Cardiac muscle cell (in vitro differentiated cells and primary cell): ENCODE data around the gene TRIM14. TPM values are rescaled to one million over a fixed set of nuclear protein-coding genes. Genes with fewer than 3 reads are reported as not detected.

Experiments used
- DNase-seq, 2 donors: peaks; one replicate each; pipeline versions ENCODE4 v3.0.0 to v3.0.0-alpha.2; 2010 to 2017; ENCODE audit warnings: low read depth in 1 of 2, low spot score in 1 of 2
- H3K27ac ChIP-seq: fragments of 200-600 bp; sonication (generic); 2 replicates; pipeline ENCODE4 v1.5.1; 2016
- H3K27me3 ChIP-seq: fragments of 200-600 bp; sonication (generic); 2 replicates; pipeline ENCODE4 v1.6.0; 2016; ENCODE audit warnings: control low read depth
- H3K36me3 ChIP-seq: fragments of 200-600 bp; sonication (generic); 2 replicates; pipeline ENCODE4 v1.5.1; 2016; ENCODE audit warnings: control low read depth
- H3K4me1 ChIP-seq: fragments of 200-600 bp; sonication (generic); 2 replicates; pipeline ENCODE4 v1.8.1; 2017; ENCODE audit warnings: low read depth, mild to moderate bottlenecking, mixed run types
- H3K4me3 ChIP-seq: fragments of 200-600 bp; sonication (generic); 2 replicates; pipeline ENCODE4 v1.5.1; 2016; ENCODE audit warnings: mild to moderate bottlenecking
- H3K9me3 ChIP-seq: fragments of 200-600 bp; sonication (generic); 2 replicates; pipeline ENCODE4 v1.5.1; 2017; ENCODE audit warnings: low read depth, mild to moderate bottlenecking, control low read depth
- polyA plus RNA-seq: library from polyadenylated mRNA; unstranded; fragments of >200 nt; fragmentation: Nextera tagmentation; extraction: Ambion mirVana; gene quantifications from 2 replicates; pipeline ENCODE4 v1.2.1, GENCODE V29; 2016
- total RNA-seq: library from RNA; depleted of rRNA; stranded (reverse); fragments of >200 nt; gene quantifications from 2 replicates; pipeline ENCODE4 v1.2.3, GENCODE V29; 2016
- TF ChIP-seq, protein P1 (sequence below): IDR thresholded peaks from 2 replicates; pipeline ENCODE4 v1.5.1; 2012; ENCODE audit warnings: low read depth, mild to moderate bottlenecking, low read length

The TRIM14 gene
- total and polyA plus RNA-seq, 2 experiments from 2014 or later = 0.57 to 1.5 TPM

DNA sequence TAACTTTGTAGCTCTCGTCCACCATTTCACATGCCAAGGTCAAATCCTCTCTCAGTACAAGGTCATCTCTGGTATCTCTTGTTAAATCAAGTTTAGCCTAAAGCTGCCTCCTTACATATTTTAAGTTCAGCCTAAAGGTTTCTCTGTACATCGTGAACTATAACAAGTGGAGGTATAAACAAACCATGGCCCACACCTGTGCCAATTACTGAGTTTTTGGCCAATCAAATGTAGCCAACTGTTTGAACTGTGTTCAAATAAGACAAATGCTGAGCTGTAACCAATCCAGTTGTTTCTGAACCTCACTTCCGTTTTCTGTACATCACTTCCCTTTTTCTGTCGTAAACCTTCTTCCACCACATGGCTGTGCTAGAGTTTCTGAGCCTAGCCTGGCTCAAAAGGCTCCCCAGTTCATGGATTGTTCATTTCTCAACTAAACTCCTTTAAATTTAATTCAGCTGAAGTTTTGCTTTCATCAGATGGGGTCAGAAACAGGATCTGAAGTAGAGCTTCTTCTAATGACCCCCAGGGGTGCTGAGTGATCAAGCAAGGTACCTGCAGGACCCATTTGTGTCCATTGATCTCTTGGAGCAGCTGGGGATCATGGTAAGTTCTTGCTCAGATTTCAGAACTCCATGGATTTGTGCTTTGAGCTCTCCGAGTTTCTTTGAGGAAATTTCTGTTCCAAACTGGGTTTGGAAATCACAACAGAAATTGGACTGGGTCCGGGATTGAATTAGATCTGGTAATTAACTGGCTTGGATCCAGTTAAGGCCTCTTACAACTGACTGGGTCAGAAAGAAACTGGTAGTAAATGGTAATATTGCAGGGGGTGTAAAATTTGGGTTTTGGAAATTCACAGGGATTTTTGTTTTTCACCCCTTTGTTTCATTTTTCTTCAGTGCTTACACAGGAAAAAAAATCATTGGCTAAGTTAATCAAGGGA is 73.5 kb downstream of the TRIM14 start:
- TF ChIP-seq, protein P1, sequence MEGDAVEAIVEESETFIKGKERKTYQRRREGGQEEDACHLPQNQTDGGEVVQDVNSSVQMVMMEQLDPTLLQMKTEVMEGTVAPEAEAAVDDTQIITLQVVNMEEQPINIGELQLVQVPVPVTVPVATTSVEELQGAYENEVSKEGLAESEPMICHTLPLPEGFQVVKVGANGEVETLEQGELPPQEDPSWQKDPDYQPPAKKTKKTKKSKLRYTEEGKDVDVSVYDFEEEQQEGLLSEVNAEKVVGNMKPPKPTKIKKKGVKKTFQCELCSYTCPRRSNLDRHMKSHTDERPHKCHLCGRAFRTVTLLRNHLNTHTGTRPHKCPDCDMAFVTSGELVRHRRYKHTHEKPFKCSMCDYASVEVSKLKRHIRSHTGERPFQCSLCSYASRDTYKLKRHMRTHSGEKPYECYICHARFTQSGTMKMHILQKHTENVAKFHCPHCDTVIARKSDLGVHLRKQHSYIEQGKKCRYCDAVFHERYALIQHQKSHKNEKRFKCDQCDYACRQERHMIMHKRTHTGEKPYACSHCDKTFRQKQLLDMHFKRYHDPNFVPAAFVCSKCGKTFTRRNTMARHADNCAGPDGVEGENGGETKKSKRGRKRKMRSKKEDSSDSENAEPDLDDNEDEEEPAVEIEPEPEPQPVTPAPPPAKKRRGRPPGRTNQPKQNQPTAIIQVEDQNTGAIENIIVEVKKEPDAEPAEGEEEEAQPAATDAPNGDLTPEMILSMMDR = no peak
- Histone ChIP-seq H3K27me3 (no peaks in the 10 kb centered on the region), H3K4me3 (no peak overlapping the region), H3K9me3 (no peaks in the 10 kb centered on the region), H3K4me1 (no peaks in the 10 kb centered on the region), H3K27ac (no peak overlapping the region), H3K36me3 (no peaks in the 10 kb centered on the region)
- DNase-seq = no peak

DNA sequence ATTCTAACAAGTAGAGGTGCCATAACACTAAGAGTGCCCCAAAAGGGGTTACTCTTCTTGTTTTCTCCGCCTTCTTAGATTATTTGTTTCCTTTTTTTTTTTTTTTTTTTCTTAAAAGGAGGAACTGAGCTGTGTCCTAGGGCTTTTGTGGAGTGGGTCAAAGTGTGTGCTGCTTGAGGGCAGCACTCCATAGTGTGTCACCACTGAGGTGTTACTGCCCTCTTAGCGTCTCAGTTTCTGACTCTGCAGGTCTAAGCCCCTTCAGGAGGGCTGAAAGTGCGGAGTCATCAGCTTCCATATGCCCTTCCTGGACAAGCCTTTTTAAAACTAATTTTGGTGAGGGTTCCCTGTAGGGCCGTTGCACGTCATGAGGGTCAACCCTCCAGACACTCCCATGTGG is 75.1 kb downstream of the TRIM14 start:
- DNase-seq = no peak

DNA sequence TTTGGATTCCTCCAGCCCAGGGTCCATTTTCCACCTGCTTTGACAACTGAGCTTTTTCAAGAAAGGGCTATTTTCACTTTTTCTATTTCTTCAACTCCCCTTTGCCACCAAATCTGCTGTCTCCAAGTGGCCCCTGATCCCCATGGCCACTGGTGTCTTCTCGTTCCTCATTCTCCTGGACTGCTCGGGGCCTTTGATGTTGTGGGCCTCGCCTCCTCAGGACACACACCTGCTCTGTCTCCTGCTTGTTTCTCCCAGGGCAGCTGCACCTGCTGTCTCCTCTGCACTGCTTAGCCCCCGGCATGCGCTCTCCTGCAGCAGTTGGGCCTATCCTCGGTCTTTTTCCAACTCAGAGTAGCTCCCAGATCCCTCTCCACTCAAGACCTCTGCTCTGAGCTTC is 78.8 kb downstream of the TRIM14 start:
- DNase-seq = no peak
- Histone ChIP-seq H3K36me3 (no peaks in the 10 kb centered on the region), H3K4me3 (no peak overlapping the region), H3K27me3 (no peaks in the 10 kb centered on the region), H3K27ac (no peak overlapping the region), H3K4me1 (peaks cover 3% of the 10 kb centered on the region), H3K9me3 (no peaks in the 10 kb centered on the region)
- TF ChIP-seq, protein P1 = no peak

More for the DNA sequence above, 75.1 kb downstream of the TRIM14 start:
- H3K4me1 ChIP-seq = no peaks in the 10 kb centered on the region
- no peaks in the 10 kb centered on the region for H3K27me3 ChIP-seq
- H3K27ac ChIP-seq = no peak overlapping the region
- H3K9me3 ChIP-seq = no peaks in the 10 kb centered on the region
- no peaks in the 10 kb centered on the region for H3K36me3 ChIP-seq
- TF ChIP-seq, protein P1 = no peak
- no peak overlapping the region for H3K4me3 ChIP-seq

DNA sequence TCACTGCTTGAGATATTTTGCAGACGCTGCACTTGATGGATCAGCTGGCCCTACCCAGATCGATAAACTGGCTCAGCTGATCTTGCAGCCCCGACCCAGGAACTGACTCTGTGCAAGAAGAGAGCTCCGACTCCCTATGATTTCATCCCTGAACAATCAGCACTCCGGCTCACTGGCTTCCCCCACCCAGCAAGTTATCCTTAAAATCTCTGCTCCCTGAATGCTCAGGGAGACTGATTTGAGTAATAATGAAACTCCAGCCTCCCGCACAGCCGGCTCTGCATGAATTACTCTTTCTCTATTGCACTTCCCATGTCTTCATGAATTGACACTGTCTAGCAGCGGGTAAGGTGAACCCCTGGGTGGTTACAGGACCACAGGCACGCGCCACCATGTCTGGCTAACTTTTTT is 79.4 kb downstream of the TRIM14 start:
- Histone ChIP-seq H3K27ac (no peak overlapping the region), H3K4me3 (no peak overlapping the region), H3K36me3 (no peaks in the 10 kb centered on the region), H3K9me3 (no peaks in the 10 kb centered on the region), H3K27me3 (no peaks in the 10 kb centered on the region), H3K4me1 (peaks cover 3% of the 10 kb centered on the region)
- no peak for DNase-seq
- TF ChIP-seq, protein P1 = no peak

DNA sequence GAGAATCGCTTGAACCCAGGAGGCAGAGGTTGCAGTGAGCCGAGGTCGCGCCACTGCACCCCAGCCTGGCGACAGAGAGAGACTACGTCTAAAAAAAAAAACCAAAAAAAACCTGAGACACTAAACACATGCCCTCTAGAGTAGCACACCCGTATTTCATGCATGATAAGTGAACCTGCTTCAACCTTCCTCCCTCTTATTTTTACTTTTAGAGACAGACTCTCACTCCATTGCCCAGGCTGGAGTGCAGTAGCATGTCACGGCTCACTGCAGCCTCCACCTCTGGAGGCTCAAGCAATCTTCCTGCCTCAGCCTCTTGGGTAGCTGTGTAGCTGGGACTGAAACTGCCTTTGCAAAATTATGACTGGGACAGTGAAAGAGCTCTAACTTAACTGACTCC is 80.1 kb downstream of the TRIM14 start:
- Histone ChIP-seq H3K27me3 (no peaks in the 10 kb centered on the region), H3K36me3 (no peaks in the 10 kb centered on the region), H3K4me1 (peaks cover 3% of the 10 kb centered on the region), H3K27ac (no peak overlapping the region), H3K9me3 (no peaks in the 10 kb centered on the region), H3K4me3 (no peak overlapping the region)
- DNase-seq = no peak
- TF ChIP-seq, protein P1 = no peak
